Activated naive CD4-positive, alpha-beta T cell treated with anti-CD3 and anti-CD28 coated beads, Interleukin-2, amount 10 ng/mL, durations not matched to agents 7 days and 5 days (primary cell): Measurements from ENCODE around the gene OR10G8.

ENCODE experiments used
- CTCF ChIA-PET: fragments of 350-600 bp; sonication (Branson Sonifier 250); formaldehyde crosslinking; loops from one replicate; lab custom pipeline; 2021; ENCODE audit warnings: antibody characterized with exemption; lab: Charles Lee
- DNase-seq: peaks from one replicate; pipeline ENCODE4 v3.0.0-alpha.2; 2020
- H3K27ac Mint-ChIP-seq: one replicate; pipeline ENCODE4 v1.8.0; 2021; ENCODE audit warnings: mild to moderate bottlenecking, moderate library complexity, mixed read lengths
- H3K27me3 Mint-ChIP-seq: one replicate; pipeline ENCODE4 v1.8.0; 2021; ENCODE audit warnings: mild to moderate bottlenecking, mixed read lengths
- H3K36me3 Mint-ChIP-seq: one replicate; pipeline ENCODE4 v1.8.0; 2021; ENCODE audit warnings: mixed read lengths
- H3K4me1 Mint-ChIP-seq: one replicate; pipeline ENCODE4 v1.8.0; 2021; ENCODE audit warnings: mixed read lengths
- H3K4me3 Mint-ChIP-seq: one replicate; pipeline ENCODE4 v1.8.0; 2021; ENCODE audit warnings: mild to moderate bottlenecking, moderate library complexity, mixed read lengths
- H3K9me3 Mint-ChIP-seq: one replicate; pipeline ENCODE4 v1.8.0; 2021; ENCODE audit warnings: mixed read lengths

The OR10G8 gene

DNA sequence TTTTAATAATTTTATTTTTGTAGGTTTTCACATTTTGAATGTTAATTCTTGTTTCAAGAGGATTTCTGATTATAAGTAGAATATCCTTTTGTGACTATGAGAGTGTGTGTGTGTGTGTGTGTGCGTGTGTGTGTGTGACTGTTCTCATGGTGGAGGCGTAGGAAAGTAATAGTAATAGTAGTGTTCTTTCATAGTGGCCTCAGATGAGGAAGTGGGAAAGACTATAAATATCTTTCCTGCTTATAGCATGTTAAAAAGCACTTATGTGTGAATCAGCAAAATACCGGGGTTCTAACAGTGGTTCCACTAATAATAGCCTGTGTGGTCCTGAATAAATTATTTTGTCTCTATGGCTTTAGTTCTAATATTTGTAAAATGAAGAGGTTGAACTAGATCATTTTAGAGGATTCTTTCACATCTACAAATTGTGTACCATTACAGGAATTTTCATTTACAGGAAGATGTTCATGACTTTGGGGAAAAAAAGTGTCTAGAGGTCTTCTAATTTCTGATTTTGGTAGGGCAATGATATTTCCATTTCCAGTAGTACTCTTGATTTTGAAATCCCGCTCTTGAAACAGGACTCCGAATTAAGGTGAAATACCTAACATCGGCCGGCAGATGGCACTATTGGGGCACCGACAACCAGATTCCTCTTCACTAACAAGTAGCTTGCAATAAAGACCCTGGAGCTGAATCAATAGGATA lies 44.5 kb downstream of the OR10G8 start:
- H3K4me3 Mint-ChIP-seq = no peak overlapping the region
- no peaks in the 10 kb centered on the region for H3K36me3 Mint-ChIP-seq
- H3K9me3 Mint-ChIP-seq = no peaks in the 10 kb centered on the region
- peaks cover 5% of the 10 kb centered on the region for H3K4me1 Mint-ChIP-seq
- peaks cover 22% of the 10 kb centered on the region for H3K27me3 Mint-ChIP-seq
- DNase-seq = peak; percentile 77
- CTCF ChIA-PET = interaction anchor here (0.6 to 2.6 kb wide), 15 partner anchors 11 to 331 kb away, joined by 3 to 37 read pairs (median 3); partner anchors contain the start of gene VWA5A
- H3K27ac Mint-ChIP-seq = no peak overlapping the region

DNA sequence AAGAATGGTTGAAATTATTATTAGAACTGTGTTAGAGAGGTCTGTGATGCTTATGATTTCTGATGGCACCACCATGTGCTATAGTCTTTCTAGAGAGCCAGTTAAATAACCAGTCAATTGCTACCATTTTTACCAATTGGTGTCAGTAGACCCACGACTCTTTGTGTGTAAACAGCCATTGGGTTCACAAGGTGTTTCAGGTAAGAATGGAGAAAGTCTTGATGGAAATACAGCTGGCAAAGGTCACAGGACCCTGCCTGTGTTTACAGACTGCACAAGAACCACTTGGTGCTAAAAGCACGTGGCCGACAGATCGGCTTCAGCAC lies 45.0 kb downstream of the OR10G8 start:
- Mint-ChIP-seq H3K27me3 (peaks cover 27% of the 10 kb centered on the region), H3K4me1 (peaks cover 9% of the 10 kb centered on the region), H3K36me3 (no peaks in the 10 kb centered on the region), H3K27ac (no peak overlapping the region), H3K4me3 (no peak overlapping the region), H3K9me3 (no peaks in the 10 kb centered on the region)
- CTCF ChIA-PET = interaction anchor here (0.6 to 2.6 kb wide), 14 partner anchors 11 to 331 kb away, joined by 3 to 37 read pairs (median 3); no protein-coding TSS in a partner anchor
- no peak for DNase-seq

DNA sequence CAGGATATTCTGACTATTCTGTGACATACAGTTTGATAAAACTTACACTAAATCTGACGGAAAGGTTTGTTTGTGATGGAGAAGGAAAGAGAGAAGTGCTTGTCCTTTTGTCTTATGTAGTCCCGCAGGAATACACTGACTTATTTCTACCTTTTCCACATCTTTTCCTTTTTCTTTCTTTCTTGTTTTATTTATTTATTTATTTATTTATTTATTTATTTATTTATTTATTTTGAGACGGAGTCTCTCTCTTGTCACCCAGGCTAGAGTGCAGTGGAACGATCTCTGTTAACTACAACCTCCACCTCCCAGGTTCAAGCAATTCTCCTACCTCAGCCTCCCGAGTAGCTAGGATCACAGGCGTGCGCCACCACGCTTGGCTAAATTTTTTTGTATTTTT lies 45.5 kb downstream of the OR10G8 start:
- CTCF ChIA-PET = interaction anchor here (0.6 to 2.6 kb wide), 12 partner anchors 10 to 401 kb away, joined by 3 to 37 read pairs (median 3); no protein-coding TSS in a partner anchor
- Mint-ChIP-seq H3K9me3 (no peaks in the 10 kb centered on the region), H3K4me1 (peaks cover 12% of the 10 kb centered on the region), H3K4me3 (no peak overlapping the region), H3K27ac (no peak overlapping the region), H3K36me3 (no peaks in the 10 kb centered on the region), H3K27me3 (peaks cover 29% of the 10 kb centered on the region)
- DNase-seq = no peak

DNA sequence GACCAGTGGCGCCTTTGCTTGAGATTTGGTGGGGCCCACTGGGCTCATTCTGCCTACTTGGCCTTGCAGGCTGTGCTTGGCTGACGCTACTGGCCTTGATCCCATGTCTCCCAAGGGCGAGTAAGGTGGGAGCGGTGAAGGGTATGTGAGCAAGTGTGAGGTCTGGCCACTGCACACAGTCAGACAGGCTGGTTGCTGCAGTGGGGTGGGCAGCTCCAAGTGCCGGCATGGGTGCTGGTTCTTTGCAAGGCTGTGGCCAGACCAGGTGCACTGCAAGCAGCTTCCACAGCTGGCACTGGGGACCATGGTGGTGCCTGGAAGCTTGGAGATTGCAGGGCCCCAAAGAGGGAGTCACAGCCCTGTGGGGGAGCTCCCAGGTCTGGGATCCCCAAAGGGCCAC lies 48.0 kb downstream of the OR10G8 start:
- no peaks in the 10 kb centered on the region for H3K36me3 Mint-ChIP-seq
- CTCF ChIA-PET = interaction anchor here (1.9 kb wide), 1 partner anchor 120 kb away, joined by 11 read pairs; no protein-coding TSS in a partner anchor
- H3K4me3 Mint-ChIP-seq = no peak overlapping the region
- peaks cover 42% of the 10 kb centered on the region for H3K27me3 Mint-ChIP-seq
- no peak overlapping the region for H3K27ac Mint-ChIP-seq
- DNase-seq = no peak
- H3K4me1 Mint-ChIP-seq = peaks cover 12% of the 10 kb centered on the region
- H3K9me3 Mint-ChIP-seq = no peaks in the 10 kb centered on the region

DNA sequence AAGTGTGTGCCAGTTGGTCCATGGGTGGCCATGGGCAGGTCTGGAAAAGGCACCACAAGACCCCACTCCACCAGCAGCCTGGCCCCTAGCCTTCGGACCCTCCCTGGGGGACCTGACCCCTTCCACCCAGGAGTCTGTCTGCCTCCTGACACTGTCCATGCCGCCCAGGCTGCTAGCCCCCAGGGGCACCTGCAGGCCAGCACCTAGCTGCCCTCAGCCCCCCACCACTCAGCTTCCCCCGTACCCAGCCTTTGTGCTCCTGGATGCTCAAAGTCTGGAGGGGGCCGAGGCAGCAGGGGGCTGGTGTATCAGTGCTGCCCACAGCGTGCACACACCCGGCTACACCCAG lies 48.9 kb downstream of the OR10G8 start:
- CTCF ChIA-PET = interaction anchor here (1.9 kb wide), 1 partner anchor 119 kb away, joined by 11 read pairs; no protein-coding TSS in a partner anchor
- no peak for DNase-seq
- H3K4me3 Mint-ChIP-seq = no peak overlapping the region
- no peaks in the 10 kb centered on the region for H3K9me3 Mint-ChIP-seq
- H3K27me3 Mint-ChIP-seq = peaks cover 46% of the 10 kb centered on the region
- peaks cover 12% of the 10 kb centered on the region for H3K4me1 Mint-ChIP-seq
- H3K36me3 Mint-ChIP-seq = no peaks in the 10 kb centered on the region
- no peak overlapping the region for H3K27ac Mint-ChIP-seq

DNA sequence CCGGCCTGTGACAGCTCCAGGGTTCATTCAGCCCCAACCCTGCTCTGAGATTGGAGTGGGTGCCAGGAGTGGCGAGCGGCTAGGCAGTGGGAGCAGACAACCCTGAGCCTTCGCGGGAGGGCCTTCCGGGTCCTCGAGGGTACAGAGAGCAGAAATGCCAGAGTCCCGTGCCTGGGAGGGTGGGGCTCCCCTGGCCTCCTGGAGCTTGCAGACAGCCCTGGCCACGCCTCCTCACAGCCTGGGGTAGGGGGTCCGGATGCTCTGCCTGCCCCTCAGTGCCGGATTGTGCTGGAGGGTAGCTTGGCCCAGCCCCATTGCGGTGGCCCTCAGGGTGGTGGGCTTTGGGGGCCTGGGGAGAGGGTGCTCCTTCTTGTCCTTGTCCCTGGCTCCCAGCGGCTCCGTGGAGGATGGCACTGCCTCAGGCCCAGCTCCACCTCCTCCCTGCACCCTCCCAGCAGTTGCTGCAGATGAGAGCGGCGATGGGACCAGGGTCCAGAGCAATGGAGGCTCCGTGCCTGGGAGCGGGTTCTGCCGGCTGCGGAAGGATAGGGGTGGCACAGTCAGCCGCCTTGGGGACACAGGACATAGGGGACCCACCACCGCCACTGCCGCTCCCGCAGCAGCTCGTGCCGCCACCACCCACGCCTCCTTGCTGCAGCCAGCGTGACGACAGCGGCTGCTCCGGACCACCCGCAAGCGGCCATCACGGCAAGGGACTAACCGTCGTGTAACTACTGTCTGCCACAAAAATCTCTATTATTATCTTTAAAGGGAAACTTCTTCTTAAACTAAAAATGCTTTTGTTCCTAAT lies 49.4 kb downstream of the OR10G8 start:
- H3K27me3 Mint-ChIP-seq = peaks cover 46% of the 10 kb centered on the region
- H3K4me3 Mint-ChIP-seq = peak overlapping the region; percentile 12
- peaks cover 10% of the 10 kb centered on the region for H3K4me1 Mint-ChIP-seq
- peak; percentile 26 for DNase-seq
- H3K9me3 Mint-ChIP-seq = no peaks in the 10 kb centered on the region
- CTCF ChIA-PET = interaction anchor here (0.9 kb wide), 1 partner anchor 119 kb away, joined by 3 read pairs; no protein-coding TSS in a partner anchor
- H3K27ac Mint-ChIP-seq = no peak overlapping the region
- no peaks in the 10 kb centered on the region for H3K36me3 Mint-ChIP-seq

DNA sequence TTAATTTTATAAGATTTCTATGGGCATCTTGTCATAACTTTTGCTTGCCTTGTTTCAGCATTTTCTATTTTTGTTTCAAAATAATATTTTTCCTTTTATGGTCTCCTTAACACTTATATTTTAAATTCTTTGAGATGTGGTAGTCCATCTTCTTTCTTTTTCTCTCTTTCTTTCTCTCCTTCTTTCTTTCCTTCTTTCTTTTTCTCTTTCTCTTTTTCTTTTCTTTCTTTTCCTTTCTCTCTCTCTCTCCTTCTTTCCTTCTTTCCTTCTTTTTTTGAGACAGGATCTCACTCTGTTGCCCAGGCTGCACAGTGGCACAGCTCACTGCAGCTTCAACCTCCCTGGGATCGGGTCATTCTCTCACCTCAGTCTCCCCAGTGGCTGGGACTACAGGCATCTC lies 50.7 kb downstream of the OR10G8 start:
- H3K4me1 Mint-ChIP-seq = peaks cover 7% of the 10 kb centered on the region
- CTCF ChIA-PET = no interaction called here
- H3K27ac Mint-ChIP-seq = no peak overlapping the region
- H3K36me3 Mint-ChIP-seq = no peaks in the 10 kb centered on the region
- DNase-seq = no peak
- no peak overlapping the region for H3K4me3 Mint-ChIP-seq
- no peaks in the 10 kb centered on the region for H3K9me3 Mint-ChIP-seq
- peaks cover 46% of the 10 kb centered on the region for H3K27me3 Mint-ChIP-seq

DNA sequence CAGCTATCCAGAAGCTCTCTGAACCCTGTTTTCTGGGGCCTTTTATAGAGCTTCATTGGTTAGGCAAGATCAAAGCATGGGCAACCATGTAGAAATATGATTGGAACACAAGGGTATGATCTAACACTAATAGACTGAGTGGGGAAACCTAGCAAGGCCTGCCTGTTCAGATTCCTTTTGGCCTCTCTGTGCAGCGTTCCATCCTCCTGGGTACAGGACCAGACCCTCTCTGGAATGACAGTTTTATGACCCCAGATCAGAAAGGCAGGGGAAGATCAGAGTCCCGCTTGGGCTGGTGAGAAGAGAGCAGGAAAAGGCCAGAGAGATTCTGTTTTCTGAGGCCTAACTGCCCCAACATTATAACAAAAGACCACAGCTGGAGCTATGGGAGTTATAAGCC lies 52.0 kb downstream of the OR10G8 start:
- CTCF ChIA-PET = interaction anchor here (1.0 kb wide), 1 partner anchor 9 kb away, joined by 3 read pairs; no protein-coding TSS in a partner anchor
- H3K27me3 Mint-ChIP-seq = peaks cover 46% of the 10 kb centered on the region
- no peaks in the 10 kb centered on the region for H3K36me3 Mint-ChIP-seq
- no peak for DNase-seq
- no peak overlapping the region for H3K27ac Mint-ChIP-seq
- no peak overlapping the region for H3K4me3 Mint-ChIP-seq
- H3K4me1 Mint-ChIP-seq = peaks cover 7% of the 10 kb centered on the region
- H3K9me3 Mint-ChIP-seq = no peaks in the 10 kb centered on the region

DNA sequence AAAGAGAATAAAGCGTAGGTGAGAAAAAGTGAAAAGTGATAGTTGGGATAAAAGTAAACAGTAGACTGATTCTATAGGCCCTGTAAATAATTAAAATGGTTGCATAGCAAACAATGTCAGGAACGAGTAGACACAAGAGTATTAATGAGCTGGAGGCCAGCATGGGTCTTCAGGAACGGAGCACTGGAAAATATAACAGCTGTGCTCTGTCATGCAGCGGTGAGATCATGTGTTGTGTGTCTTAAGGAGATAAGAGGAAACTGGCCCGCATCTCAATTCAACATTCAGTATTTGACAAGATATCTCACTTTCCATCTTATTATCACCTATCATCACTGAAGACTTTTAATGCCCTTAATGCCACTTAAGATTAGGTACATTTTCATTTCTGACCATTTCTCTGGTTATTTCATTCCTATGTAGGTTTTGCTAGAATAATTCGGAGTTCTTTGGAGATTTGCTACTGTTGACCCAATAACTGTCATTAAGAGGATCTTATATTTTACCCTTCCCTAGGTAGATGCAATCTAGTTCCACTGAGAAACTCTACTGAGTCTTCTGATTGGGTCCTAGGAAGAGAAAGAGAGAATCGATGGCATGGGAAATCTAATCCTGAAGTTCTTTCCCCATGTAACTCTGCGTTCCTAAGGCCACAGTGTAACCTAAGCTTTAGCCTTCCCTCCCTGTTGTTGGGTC lies 53.2 kb downstream of the OR10G8 start:
- H3K27ac Mint-ChIP-seq = no peak overlapping the region
- H3K4me1 Mint-ChIP-seq = peaks cover 7% of the 10 kb centered on the region
- no peaks in the 10 kb centered on the region for H3K9me3 Mint-ChIP-seq
- H3K36me3 Mint-ChIP-seq = no peaks in the 10 kb centered on the region
- no peak overlapping the region for H3K4me3 Mint-ChIP-seq
- H3K27me3 Mint-ChIP-seq = peaks cover 40% of the 10 kb centered on the region
- DNase-seq = no peak
- CTCF ChIA-PET = no interaction called here
